GM21737 (cell line): Measurements from ENCODE around the gene CNPY1.

ENCODE experiments used
- ATAC-seq: cut with Tn5 transposase; IDR thresholded peaks from one replicate; pipeline ENCODE4 v1.9.1; 2021; ENCODE audit warnings: mild to moderate bottlenecking, moderate library complexity; ENCODE audit not compliant: unreplicated experiment

The CNPY1 gene

GRCh38 chr7:155560196-155560885 lies 14.0 kb upstream of the CNPY1 start:
- ATAC-seq: no peak

GRCh38 chr7:155559519-155560108 lies 13.3 kb upstream of the CNPY1 start:
- ATAC-seq: no peak

- ATAC-seq: no peak
Measured at GRCh38 chr7:155558961-155559360, 12.6 kb upstream of the CNPY1 start.

- ATAC-seq: no peak
Measured at GRCh38 chr7:155558351-155558750, 12.0 kb upstream of the CNPY1 start.

- no peak for ATAC-seq
Measured at GRCh38 chr7:155557778-155558177, 11.4 kb upstream of the CNPY1 start.

GRCh38 chr7:155556763-155557162 lies 10.4 kb upstream of the CNPY1 start:
- ATAC-seq: no peak

- no peak for ATAC-seq
Measured at GRCh38 chr7:155555116-155555695, 8.8 kb upstream of the CNPY1 start.

GRCh38 chr7:155553871-155554270 lies 7.5 kb upstream of the CNPY1 start:
- no peak for ATAC-seq

GRCh38 chr7:155551785-155552611 lies 5.6 kb upstream of the CNPY1 start:
- ATAC-seq: no peak

- ATAC-seq: no peak
Measured at GRCh38 chr7:155550916-155551315, 4.6 kb upstream of the CNPY1 start.

GRCh38 chr7:155549226-155549625 lies 2.9 kb upstream of the CNPY1 start:
- ATAC-seq: no peak

GRCh38 chr7:155547161-155547791 lies 917 bp upstream of the CNPY1 start:
- no peak for ATAC-seq

GRCh38 chr7:155545348-155545747 lies 1.0 kb downstream of the CNPY1 start:
- no peak for ATAC-seq

- ATAC-seq: no peak
Measured at GRCh38 chr7:155544485-155544884, 1.9 kb downstream of the CNPY1 start.

GRCh38 chr7:155543926-155544325 lies 2.4 kb downstream of the CNPY1 start:
- ATAC-seq: no peak

GRCh38 chr7:155543011-155543876 lies 3.1 kb downstream of the CNPY1 start:
- no peak for ATAC-seq

- no peak for ATAC-seq
Measured at GRCh38 chr7:155541986-155542675, 4.2 kb downstream of the CNPY1 start.

GRCh38 chr7:155540553-155540952 lies 5.8 kb downstream of the CNPY1 start:
- ATAC-seq: no peak

- no peak for ATAC-seq
Measured at GRCh38 chr7:155538293-155538692, 8.1 kb downstream of the CNPY1 start.

GRCh38 chr7:155536451-155536850 lies 9.9 kb downstream of the CNPY1 start:
- no peak for ATAC-seq
